ENCODE data around the gene HLA-C. TPM values are rescaled to one million over a fixed set of nuclear protein-coding genes. Genes with fewer than 3 reads are reported as not detected.

Gene HLA-C
- total RNA-seq, 1 experiment from 2014 or later = 170 TPM

DNA sequence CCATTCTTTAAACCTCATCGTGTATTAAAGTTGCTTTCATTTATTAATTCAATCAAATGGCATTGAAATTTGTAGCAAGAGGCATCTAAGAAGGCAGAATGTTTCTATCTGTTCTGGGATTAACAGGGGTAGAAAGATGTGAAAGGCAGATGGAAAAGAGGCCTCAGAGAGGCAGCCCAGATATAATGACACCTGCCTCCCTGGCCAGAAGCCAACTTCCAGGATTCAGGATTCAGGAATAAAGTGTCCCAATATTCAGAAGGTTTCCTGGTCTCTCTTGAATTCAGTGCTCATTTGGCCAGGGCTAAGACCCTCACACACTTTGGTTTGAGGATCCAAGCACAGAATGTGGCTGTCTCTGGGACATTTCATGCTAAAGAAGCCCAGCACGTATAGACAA, 45.1 kb upstream of the HLA-C start:
- intact Hi-C loops (cut with micrococcal nuclease; ENCODE audit: unreplicated experiment) (no loop called here), in situ Hi-C loops (cut with HindIII; ENCODE audit: low pct_unique_long_range_greater_than_20kb, low sequenced_read_pairs) (no loop called here)
- H3K9me3 ChIP-seq (ENCODE audit: control insufficient read depth, insufficient read depth, low read depth, low read length) = no peaks in the 10 kb centered on the region
- no TSS peak for BruUV-seq (replicated peaks)
- H3K27me3 ChIP-seq (ENCODE audit: control insufficient read depth, insufficient read depth, low read length) = no peaks in the 10 kb centered on the region
- DNase-seq (ENCODE audit: low read depth, low spot score) = no peak
- TF ChIP-seq, protein P1, sequence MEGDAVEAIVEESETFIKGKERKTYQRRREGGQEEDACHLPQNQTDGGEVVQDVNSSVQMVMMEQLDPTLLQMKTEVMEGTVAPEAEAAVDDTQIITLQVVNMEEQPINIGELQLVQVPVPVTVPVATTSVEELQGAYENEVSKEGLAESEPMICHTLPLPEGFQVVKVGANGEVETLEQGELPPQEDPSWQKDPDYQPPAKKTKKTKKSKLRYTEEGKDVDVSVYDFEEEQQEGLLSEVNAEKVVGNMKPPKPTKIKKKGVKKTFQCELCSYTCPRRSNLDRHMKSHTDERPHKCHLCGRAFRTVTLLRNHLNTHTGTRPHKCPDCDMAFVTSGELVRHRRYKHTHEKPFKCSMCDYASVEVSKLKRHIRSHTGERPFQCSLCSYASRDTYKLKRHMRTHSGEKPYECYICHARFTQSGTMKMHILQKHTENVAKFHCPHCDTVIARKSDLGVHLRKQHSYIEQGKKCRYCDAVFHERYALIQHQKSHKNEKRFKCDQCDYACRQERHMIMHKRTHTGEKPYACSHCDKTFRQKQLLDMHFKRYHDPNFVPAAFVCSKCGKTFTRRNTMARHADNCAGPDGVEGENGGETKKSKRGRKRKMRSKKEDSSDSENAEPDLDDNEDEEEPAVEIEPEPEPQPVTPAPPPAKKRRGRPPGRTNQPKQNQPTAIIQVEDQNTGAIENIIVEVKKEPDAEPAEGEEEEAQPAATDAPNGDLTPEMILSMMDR (IDR thresholded peaks at IDR 0.05) = no peak
- TF ChIP-seq SIN3A (IDR thresholded peaks at IDR 0.05; ENCODE audit: borderline replicate concordance, insufficient read depth, low read depth, low read length) (no peak), TCF7L2 (IDR thresholded peaks at IDR 0.05; ENCODE audit: low read depth, low read length) (no peak), POLR2AphosphoS5 (IDR thresholded peaks at IDR 0.05; ENCODE audit: low read depth, low read length) (no peak)
- POLR2A ChIA-PET = no interaction called here
- H3K4me1 ChIP-seq (ENCODE audit: control insufficient read depth, insufficient read depth, low read length) = no peaks in the 10 kb centered on the region
- no peaks in the 10 kb centered on the region for H3K36me3 ChIP-seq (ENCODE audit: control insufficient read depth, insufficient read depth, low read length)
- ATAC-seq = no peak
- no peak overlapping the region for H3K4me3 ChIP-seq (ENCODE audit: low read depth in 2 of 2, low read length in 2 of 2)
- H3K27ac ChIP-seq (ENCODE audit: low read length) = no peak overlapping the region
- CTCF ChIA-PET = no interaction called here

DNA sequence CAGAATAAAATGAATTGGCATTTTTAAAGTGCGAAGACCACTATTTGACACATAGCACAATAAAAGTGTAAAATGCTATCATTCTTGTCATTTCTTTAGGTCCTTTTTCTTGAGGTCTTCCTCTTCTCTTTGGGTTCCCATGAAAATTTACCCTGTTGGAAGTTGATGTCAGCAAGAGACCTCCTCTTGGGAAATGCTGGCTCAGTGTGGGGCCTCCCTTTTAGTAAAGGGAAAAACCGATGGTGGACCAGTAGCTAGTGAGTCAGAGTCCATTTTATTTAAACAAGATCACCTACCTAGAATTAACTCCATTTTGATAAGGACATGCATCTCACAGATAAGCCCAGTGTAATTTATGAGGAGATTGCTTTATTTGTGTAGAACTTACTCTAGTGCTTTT, 37.7 kb upstream of the HLA-C start:
- ChIA-PET CTCF (no interaction called here), POLR2A (interaction anchor here (0.9 kb wide), 1 partner anchor 12 kb away, joined by 3 read pairs; no protein-coding TSS in a partner anchor)
- intact Hi-C loops (cut with micrococcal nuclease; ENCODE audit: unreplicated experiment) (no loop called here), in situ Hi-C loops (cut with HindIII; ENCODE audit: low pct_unique_long_range_greater_than_20kb, low sequenced_read_pairs) (no loop called here)
- DNase-seq (ENCODE audit: low read depth, low spot score) (no peak), ATAC-seq (no peak)
- TF ChIP-seq SIN3A (IDR thresholded peaks at IDR 0.05; ENCODE audit: borderline replicate concordance, insufficient read depth, low read depth, low read length) (no peak), TCF7L2 (IDR thresholded peaks at IDR 0.05; ENCODE audit: low read depth, low read length) (no peak), POLR2AphosphoS5 (IDR thresholded peaks at IDR 0.05; ENCODE audit: low read depth, low read length) (no peak)
- TF ChIP-seq, protein P1 (IDR thresholded peaks at IDR 0.05) = no peak
- TF ChIP-seq, protein P2, sequence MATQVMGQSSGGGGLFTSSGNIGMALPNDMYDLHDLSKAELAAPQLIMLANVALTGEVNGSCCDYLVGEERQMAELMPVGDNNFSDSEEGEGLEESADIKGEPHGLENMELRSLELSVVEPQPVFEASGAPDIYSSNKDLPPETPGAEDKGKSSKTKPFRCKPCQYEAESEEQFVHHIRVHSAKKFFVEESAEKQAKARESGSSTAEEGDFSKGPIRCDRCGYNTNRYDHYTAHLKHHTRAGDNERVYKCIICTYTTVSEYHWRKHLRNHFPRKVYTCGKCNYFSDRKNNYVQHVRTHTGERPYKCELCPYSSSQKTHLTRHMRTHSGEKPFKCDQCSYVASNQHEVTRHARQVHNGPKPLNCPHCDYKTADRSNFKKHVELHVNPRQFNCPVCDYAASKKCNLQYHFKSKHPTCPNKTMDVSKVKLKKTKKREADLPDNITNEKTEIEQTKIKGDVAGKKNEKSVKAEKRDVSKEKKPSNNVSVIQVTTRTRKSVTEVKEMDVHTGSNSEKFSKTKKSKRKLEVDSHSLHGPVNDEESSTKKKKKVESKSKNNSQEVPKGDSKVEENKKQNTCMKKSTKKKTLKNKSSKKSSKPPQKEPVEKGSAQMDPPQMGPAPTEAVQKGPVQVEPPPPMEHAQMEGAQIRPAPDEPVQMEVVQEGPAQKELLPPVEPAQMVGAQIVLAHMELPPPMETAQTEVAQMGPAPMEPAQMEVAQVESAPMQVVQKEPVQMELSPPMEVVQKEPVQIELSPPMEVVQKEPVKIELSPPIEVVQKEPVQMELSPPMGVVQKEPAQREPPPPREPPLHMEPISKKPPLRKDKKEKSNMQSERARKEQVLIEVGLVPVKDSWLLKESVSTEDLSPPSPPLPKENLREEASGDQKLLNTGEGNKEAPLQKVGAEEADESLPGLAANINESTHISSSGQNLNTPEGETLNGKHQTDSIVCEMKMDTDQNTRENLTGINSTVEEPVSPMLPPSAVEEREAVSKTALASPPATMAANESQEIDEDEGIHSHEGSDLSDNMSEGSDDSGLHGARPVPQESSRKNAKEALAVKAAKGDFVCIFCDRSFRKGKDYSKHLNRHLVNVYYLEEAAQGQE (IDR thresholded peaks at IDR 0.05; ENCODE audit: insufficient read depth in 1 of 2, low read depth in 2 of 2, low read length in 1 of 2) = no peak
- Histone ChIP-seq H3K9me3 (ENCODE audit: control insufficient read depth, insufficient read depth, low read depth, low read length) (no peaks in the 10 kb centered on the region), H3K36me3 (ENCODE audit: control insufficient read depth, insufficient read depth, low read length) (no peaks in the 10 kb centered on the region), H3K4me1 (ENCODE audit: control insufficient read depth, insufficient read depth, low read length) (no peaks in the 10 kb centered on the region), H3K27me3 (ENCODE audit: control insufficient read depth, insufficient read depth, low read length) (peaks cover 6% of the 10 kb centered on the region), H3K27ac (ENCODE audit: low read length) (no peak overlapping the region), H3K4me3 (ENCODE audit: low read depth in 2 of 2, low read length in 2 of 2) (no peak overlapping the region)
- BruUV-seq (replicated peaks) = no TSS peak

Data from Panc1 (cell line).